Right lobe of liver (tissue), 4 donors: Measurements from ENCODE around the gene SCMH1.

Source experiments
- POLR2A ChIP-seq: fragments of 450-650 bp; IDR thresholded peaks from one replicate; pipeline ENCODE4 v1.6.1; 2017; ENCODE audit warnings: antibody characterized with exemption, mild to moderate bottlenecking
- TF ChIP-seq, protein P1 (sequence below), 4 donors: fragments of 200-600 bp in 3 of 4; fragments of 450-650 bp in 1 of 4; IDR thresholded peaks; one replicate each; pipeline versions ENCODE4 v1.5.1 to v1.8.0; 2016 to 2022; ENCODE audit warnings: antibody characterized with exemption in 4 of 4, mild to moderate bottlenecking in 2 of 4
- donor health status: DM: no; HTN: no; CAD: no.
- donor health status: DM: no; HTN: no; CAD: no.
- donor health status: DM: no; HTN: yes; CAD: no.

GRCh38 chr1:40985875-40986274 is 256.2 kb downstream of the SCMH1 start:
- TF ChIP-seq, protein P1, sequence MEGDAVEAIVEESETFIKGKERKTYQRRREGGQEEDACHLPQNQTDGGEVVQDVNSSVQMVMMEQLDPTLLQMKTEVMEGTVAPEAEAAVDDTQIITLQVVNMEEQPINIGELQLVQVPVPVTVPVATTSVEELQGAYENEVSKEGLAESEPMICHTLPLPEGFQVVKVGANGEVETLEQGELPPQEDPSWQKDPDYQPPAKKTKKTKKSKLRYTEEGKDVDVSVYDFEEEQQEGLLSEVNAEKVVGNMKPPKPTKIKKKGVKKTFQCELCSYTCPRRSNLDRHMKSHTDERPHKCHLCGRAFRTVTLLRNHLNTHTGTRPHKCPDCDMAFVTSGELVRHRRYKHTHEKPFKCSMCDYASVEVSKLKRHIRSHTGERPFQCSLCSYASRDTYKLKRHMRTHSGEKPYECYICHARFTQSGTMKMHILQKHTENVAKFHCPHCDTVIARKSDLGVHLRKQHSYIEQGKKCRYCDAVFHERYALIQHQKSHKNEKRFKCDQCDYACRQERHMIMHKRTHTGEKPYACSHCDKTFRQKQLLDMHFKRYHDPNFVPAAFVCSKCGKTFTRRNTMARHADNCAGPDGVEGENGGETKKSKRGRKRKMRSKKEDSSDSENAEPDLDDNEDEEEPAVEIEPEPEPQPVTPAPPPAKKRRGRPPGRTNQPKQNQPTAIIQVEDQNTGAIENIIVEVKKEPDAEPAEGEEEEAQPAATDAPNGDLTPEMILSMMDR (IDR thresholded peaks at IDR 0.05): no peak
- TF ChIP-seq POLR2A: no peak
